ENCODE results near the gene REXO5. TPM values are rescaled to one million over a fixed set of nuclear protein-coding genes. Genes with fewer than 3 reads are reported as not detected.

REXO5 gene
- total RNA-seq, 2 donors from 2014 or later: 12.1 to 67.1 TPM

DNA sequence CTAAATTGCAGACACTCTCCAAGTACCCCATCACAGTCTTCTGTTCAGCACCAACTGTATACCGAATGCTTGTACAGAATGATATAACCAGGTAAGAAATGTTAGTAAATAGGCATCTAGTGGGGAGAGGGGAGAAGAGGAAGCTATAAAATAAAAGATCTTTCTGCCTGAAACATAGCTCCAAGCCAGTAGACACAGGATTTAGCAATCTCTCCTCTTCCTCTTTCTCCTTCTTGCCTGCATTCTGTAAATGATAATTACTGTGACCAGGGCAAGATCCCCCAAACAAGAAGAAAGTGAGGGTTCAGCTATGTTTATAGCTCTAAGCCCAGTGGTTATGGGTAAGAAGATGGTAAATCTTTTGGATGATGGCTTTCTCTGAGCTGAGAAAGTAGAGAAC, 24.6 kb upstream of the REXO5 start:
- no peaks in the 10 kb centered on the region for H3K9me3 ChIP-seq

DNA sequence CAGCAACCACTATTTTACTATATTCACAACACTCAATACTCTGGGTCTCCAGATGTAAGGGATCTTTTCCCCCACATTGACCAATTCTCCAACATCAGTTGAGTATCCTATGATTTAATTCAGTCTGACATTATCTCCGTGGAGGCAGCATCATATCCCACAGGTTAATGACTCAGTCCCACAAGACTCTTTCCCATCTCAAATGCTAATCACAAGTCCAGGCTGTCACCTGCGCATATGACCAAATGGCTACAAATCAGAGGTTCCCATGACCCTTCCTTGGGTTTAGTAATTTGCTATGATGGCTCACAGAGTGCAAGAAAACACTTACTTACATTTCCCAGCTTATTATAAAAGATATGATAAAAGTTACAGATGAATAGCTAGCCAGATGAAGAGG, 23.9 kb upstream of the REXO5 start:
- H3K9me3 ChIP-seq: no peaks in the 10 kb centered on the region
- H3K4me1 ChIP-seq (replicated peaks): no peaks in the 10 kb centered on the region
- no peak overlapping the region for H3K4me3 ChIP-seq
- DNase-seq (ENCODE audit: low spot score): no peak
- 89% methylated on average over 2 of the region's 2 CpGs for WGBS
- H3K27ac ChIP-seq: no peak overlapping the region
- H3K36me3 ChIP-seq: no peaks in the 10 kb centered on the region
- TF ChIP-seq, protein P1, sequence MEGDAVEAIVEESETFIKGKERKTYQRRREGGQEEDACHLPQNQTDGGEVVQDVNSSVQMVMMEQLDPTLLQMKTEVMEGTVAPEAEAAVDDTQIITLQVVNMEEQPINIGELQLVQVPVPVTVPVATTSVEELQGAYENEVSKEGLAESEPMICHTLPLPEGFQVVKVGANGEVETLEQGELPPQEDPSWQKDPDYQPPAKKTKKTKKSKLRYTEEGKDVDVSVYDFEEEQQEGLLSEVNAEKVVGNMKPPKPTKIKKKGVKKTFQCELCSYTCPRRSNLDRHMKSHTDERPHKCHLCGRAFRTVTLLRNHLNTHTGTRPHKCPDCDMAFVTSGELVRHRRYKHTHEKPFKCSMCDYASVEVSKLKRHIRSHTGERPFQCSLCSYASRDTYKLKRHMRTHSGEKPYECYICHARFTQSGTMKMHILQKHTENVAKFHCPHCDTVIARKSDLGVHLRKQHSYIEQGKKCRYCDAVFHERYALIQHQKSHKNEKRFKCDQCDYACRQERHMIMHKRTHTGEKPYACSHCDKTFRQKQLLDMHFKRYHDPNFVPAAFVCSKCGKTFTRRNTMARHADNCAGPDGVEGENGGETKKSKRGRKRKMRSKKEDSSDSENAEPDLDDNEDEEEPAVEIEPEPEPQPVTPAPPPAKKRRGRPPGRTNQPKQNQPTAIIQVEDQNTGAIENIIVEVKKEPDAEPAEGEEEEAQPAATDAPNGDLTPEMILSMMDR (IDR thresholded peaks at IDR 0.05): no peak
- TF ChIP-seq POLR2AphosphoS5 (IDR thresholded peaks at IDR 0.05) (no peak), POLR2A (IDR thresholded peaks at IDR 0.05) (no peak)
- intact Hi-C loops (cut with DNase I): no loop called here
- H3K27me3 ChIP-seq (replicated peaks; ENCODE audit: insufficient read depth): no peaks in the 10 kb centered on the region

More for the DNA sequence above, 24.6 kb upstream of the REXO5 start:
- no peak for TF ChIP-seq POLR2AphosphoS5 (IDR thresholded peaks at IDR 0.05)
- no peak for TF ChIP-seq POLR2A (IDR thresholded peaks at IDR 0.05)
- TF ChIP-seq, protein P1 (IDR thresholded peaks at IDR 0.05): no peak
- intact Hi-C loops (cut with DNase I): no loop called here
- Histone ChIP-seq H3K27me3 (replicated peaks; ENCODE audit: insufficient read depth) (no peaks in the 10 kb centered on the region), H3K4me1 (replicated peaks) (no peaks in the 10 kb centered on the region), H3K4me3 (no peak overlapping the region), H3K27ac (no peak overlapping the region), H3K36me3 (no peaks in the 10 kb centered on the region)
- WGBS: 83% methylated on average over 1 of the region's 1 CpG
- no peak for DNase-seq (ENCODE audit: low spot score)

DNA sequence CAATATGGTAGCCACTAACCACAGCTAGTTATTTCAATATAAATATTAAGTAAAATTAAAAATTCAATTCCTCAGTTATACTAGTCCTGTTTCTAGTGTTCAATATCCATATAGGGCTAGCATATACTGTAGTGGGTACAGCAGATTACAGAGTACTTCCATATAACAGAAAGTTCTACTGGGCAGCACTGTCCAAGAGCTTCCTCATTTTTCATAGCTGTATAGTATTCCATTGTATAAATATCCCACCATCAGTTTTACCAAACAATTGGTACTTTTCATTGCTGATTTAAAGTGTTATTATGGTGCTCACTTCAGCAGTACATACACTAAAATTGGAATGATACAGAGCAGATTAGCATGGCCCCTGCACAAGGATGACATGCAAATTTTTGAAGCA, 22.1 kb upstream of the REXO5 start:
- Histone ChIP-seq H3K4me1 (replicated peaks) (no peaks in the 10 kb centered on the region), H3K27ac (no peak overlapping the region), H3K27me3 (replicated peaks; ENCODE audit: insufficient read depth) (no peaks in the 10 kb centered on the region), H3K4me3 (no peak overlapping the region), H3K36me3 (no peaks in the 10 kb centered on the region), H3K9me3 (no peaks in the 10 kb centered on the region)
- no peak for DNase-seq (ENCODE audit: low spot score)
- no peak for TF ChIP-seq POLR2A (IDR thresholded peaks at IDR 0.05)
- no peak for TF ChIP-seq POLR2AphosphoS5 (IDR thresholded peaks at IDR 0.05)
- TF ChIP-seq, protein P1 (IDR thresholded peaks at IDR 0.05): no peak
- intact Hi-C loops (cut with DNase I): no loop called here

DNA sequence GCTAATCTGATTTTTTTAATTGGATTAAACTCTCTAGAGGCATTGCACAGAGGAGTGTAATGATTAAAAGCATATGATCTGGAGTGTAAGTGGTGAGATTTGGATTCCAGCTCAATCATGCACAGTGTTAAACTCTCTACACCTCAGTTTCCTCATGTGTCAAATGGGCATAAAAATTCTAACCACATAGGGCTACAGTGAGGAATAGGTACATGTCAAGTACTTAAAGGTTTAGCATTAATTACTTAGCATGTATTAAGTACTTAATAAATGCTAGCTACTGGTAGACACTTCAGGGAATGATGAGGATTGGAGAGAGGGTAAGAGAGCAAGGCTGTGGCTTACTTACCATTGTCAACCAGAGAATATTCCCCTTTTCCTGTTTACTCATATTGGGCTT, 17.2 kb upstream of the REXO5 start:
- H3K4me1 ChIP-seq (replicated peaks): no peaks in the 10 kb centered on the region
- H3K9me3 ChIP-seq: no peaks in the 10 kb centered on the region
- H3K27ac ChIP-seq: no peak overlapping the region
- no peaks in the 10 kb centered on the region for H3K27me3 ChIP-seq (replicated peaks; ENCODE audit: insufficient read depth)
- intact Hi-C loops (cut with DNase I): no loop called here
- TF ChIP-seq POLR2A (IDR thresholded peaks at IDR 0.05) (no peak), POLR2AphosphoS5 (IDR thresholded peaks at IDR 0.05) (no peak)
- TF ChIP-seq, protein P1 (IDR thresholded peaks at IDR 0.05): no peak
- DNase-seq (ENCODE audit: low spot score): no peak
- no peaks in the 10 kb centered on the region for H3K36me3 ChIP-seq
- no peak overlapping the region for H3K4me3 ChIP-seq

DNA sequence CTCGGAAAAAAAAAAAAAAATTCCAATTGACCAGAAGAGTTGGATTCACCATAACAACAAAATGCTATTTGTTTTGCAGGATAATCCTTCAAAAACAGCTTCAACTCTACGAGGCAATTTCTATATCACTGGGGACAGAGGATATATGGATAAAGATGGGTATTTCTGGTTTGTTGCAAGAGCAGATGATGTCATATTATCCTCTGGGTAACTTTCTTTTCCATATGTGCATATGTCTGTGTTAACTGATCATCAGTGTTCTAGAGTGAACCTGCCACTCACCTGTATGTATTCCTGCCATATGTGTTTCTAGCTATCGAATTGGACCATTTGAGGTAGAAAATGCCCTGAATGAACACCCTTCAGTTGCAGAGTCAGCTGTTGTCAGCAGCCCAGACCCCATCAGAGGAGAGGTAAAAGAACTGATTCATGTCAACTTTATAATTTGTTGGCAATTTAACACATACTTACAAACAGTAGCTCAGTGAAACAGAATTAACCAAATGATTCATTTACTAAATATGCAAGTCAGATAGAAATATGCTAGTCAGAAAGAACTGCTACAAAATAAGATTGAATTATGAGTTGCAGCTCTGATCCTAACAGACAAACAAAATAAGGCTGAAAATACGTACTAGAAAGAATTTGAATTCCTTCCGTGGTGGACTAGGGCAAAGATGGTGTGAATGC, 14.3 kb upstream of the REXO5 start:
- no peaks in the 10 kb centered on the region for H3K27me3 ChIP-seq (replicated peaks; ENCODE audit: insufficient read depth)
- no peak overlapping the region for H3K27ac ChIP-seq
- WGBS: 91% methylated on average over 5 of the region's 5 CpGs
- TF ChIP-seq, protein P1 (IDR thresholded peaks at IDR 0.05): no peak
- TF ChIP-seq POLR2AphosphoS5 (IDR thresholded peaks at IDR 0.05): no peak
- no peak for TF ChIP-seq POLR2A (IDR thresholded peaks at IDR 0.05)
- H3K36me3 ChIP-seq: no peaks in the 10 kb centered on the region
- DNase-seq (ENCODE audit: low spot score): no peak
- intact Hi-C loops (cut with DNase I): no loop called here
- no peaks in the 10 kb centered on the region for H3K9me3 ChIP-seq
- no peaks in the 10 kb centered on the region for H3K4me1 ChIP-seq (replicated peaks)
- no peak overlapping the region for H3K4me3 ChIP-seq
